Skin of body (tissue), 2 donors: ENCODE data around the gene CD8A. TPM values are rescaled to one million over a fixed set of nuclear protein-coding genes. Genes with fewer than 3 reads are reported as not detected.
"Not testable (repeated sequence)": the region's sequence is repeated elsewhere in the genome, so short reads cannot be mapped to it uniquely, and the experiment has no call there.

Experiments
- DNase-seq: peaks from one replicate; lab custom pipeline; 2025; lab: John Stamatoyannopoulos, UW
- total RNA-seq: library from RNA; depleted of rRNA; stranded (reverse); fragments of >200 nt; gene quantifications from one replicate; pipeline ENCODE4 v1.2.3, GENCODE V29; 2014

The CD8A gene
- total RNA-seq: not detected

DNA sequence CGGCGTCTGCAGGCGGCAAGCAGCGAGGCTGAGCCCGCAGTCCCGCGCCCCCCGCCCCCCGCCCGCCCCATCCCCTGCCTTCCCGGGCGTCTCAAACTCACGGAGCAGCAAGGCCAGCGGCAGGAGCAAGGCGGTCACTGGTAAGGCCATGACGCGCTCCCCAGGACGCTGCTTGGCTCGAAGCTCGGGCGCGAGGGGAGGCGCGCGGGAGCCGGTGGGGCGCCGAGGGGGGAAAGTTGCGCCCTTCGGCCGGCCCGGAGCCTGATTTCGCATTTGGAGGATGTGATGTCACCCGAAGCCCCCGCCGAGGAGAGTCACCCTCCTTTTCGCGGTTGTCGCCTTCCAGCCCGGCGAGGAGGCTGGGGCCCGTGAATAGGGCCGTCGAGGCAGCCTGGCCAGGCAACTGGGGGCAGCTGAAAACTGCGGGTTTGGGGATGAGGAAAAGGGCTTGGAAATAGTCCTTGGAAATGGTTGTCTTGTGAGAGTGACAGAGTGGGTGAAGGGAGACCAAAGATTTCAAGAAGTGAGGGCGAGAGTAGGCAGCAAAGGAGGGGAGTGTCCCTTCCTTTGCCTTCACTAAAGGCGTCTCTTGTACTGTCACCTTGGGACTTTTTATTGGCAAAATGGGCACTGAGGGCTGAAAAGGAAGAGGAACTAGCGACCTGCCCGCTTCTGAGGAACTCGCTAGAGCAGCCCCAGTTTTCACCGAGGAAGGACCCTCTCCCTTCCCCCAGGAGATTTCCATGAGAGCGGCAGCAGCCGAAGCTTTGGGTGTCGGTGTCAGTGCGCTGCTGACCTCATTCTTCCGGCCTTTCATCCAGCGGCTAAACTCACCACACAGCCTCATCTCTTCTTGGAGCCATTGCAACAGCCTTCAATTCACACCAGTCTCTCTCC is at the start of gene CD8A:
Gene CD8A (minus strand): TSS at position 238 of the 897 bp plus-strand sequence. CDS start 88 bp downstream, at position 150.
- no peak for DNase-seq

- DNase-seq: not testable (repeated sequence)
These were observed 49.3 kb upstream of the CD8A start for GRCh38 chr2:86839871-86840548.

DNA sequence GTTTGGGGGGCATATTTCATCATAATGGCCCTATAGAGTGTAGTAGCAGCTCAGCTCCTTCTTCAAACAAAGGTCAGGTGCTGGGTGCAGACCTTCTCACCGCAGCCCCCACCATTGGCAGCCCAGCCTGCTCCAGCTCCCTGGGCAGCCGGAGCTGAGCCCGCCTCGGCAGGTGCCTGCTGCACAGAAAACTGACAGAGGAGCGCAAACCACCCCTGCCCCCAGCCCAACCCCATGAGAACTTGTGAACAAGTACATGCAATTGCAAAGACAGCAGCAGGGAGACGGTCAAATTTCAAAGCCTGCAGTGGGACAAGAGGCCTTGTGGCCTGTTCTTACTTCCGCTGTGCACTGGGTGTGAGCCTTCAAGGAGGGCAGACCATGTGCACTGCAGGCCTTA is 48.7 kb upstream of the CD8A start:
- DNase-seq: not testable (repeated sequence)

DNA sequence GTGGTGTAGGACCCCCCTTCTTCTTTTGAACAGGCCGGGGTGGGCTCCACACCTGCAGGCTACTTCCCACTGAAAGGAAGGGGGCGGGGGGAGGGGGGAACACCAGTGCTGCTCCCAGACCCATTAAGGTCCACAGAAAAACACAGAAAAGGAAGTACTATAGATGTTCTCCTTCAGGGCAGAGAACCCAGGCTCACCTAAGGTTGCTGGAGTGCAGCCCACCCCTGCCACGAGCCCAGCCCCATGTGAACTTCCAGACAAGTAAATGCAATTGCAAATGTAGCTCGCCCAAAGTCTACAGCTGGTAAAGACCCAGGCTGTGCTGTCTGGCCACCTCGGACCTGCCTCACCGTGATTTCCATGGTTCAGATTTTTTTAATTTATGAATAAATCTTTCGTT is 47.0 kb upstream of the CD8A start:
- not testable (repeated sequence) for DNase-seq

DNA sequence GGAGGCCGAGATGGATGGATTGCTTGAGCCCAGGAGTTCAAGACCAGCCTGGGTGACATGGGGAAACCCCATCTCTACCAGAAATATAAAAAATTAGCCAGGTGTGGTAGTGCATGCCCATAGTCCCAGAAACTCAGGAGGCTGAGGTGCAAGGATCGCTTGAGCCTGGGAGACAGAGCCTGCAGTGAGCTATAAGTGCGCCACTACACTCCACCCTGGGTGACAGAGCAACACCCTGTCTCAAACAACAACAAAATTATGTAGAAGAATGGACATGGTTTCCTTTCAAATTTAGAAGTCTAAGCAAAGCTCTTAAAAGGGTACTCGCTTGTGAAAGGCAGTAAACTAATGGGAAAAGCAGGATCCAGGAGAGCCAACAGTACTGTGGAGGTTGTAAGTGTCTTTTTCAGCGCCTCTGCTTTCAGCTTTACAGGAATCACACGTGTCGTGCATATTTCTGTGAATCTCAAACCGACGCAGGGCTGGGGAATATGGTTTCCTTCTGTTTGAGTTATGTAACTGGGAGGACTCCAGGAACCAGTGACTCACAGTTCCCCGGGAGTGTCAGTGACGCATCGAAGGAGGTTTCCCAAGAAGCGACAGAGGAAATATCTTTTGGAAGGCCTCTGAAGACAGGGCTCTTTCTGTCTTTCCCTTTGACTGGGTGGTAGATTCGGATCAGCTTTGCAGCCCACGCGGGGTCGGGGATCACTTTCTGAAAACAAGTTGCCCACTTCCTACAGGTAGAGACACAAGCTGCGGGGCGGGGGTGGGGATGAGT is 46.4 kb upstream of the CD8A start:
- peak; percentile 79 for DNase-seq

DNA sequence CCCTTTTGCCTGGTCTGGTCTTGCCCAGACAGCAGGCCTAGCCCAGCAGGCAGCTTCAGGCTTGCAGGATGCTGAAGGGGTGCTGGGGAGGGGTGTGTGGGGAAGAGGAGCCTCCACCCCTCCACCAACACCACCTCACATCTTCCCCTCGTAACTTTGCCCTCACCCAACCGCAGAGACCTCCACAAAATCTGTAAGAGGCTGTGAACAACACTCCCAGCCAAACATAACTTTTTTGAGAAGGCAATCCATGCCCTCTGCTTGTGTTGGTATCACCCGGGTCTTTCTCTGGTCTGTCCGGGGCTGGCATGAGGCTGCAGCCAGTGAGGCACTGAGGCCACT is 44.8 kb upstream of the CD8A start:
- DNase-seq: not testable (repeated sequence)

GRCh38 chr2:86833315-86833714 is 42.6 kb upstream of the CD8A start:
- no peak for DNase-seq

GRCh38 chr2:86832334-86833096 is 41.8 kb upstream of the CD8A start:
- no peak for DNase-seq

DNA sequence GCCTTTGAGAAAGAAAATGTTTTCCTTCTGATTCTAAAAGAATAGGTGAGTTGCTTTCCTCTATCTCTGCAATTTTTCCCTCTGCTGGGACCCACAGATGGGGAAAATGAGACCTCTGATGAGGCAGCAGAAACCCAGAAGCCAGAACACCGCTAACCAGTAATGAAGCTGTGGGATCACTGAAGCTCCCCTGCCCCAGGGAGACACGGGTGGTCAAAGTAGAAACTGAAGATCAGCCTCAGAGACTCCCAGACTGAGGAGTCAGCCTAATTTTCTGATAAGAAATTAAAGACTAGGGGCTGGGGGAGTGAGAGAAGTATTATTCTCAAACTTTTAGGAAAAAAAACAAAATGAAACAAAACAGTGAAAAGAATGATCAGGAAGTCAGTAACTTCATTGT is 40.8 kb upstream of the CD8A start:
- no peak for DNase-seq

DNA sequence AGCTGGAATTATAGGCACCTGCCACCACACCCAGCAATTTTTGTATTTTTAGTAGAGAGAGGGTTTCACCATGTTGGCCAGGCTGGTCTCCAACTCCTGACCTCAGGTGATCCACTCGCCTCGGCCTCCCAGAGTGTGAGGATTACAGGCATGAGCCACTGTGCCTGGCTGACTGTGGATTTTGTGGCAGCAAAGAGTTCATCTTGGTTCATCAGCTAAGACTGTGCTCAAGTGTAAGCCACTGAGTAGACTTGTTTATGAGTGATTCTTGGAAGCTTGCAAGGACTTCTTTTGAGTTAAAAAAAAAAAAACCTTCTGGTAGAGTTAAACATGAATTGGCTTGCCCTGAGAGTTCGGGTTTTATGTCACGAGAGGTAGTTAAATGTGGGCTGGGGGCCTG is 36.2 kb upstream of the CD8A start:
- DNase-seq: no peak

DNA sequence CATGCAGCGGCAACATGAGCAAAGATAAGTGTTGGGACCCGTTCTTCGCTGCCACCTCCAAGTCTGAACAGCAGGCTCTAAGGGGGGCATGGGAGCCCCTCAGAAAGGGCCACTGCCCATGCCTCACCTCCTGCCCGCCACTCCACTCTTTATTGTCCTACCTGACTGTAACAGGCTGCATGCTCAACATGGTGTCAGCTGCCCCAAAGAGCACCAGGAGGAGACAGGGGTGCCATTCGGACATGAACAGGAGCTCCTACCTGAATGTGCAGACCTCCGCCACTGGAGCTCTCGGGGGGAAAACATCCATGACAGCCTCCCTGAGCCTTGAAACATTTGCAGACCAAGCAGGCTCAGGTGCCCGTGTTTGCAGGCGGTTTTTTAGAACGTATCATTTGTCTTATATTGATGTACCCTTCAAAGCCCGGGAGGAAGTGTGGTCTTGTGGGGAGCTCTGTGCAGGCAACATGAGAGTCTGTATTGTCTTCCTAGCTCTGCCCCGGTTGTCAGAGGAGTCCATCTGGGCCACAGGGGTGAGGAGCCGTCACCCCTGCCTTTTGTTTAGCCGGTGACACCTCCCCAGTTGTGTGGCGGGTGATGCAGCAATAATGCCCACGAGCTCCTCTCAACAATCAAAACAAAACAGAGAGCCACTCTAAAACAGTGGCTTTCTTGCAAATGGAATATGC is 35.1 kb upstream of the CD8A start:
- no peak for DNase-seq

DNA sequence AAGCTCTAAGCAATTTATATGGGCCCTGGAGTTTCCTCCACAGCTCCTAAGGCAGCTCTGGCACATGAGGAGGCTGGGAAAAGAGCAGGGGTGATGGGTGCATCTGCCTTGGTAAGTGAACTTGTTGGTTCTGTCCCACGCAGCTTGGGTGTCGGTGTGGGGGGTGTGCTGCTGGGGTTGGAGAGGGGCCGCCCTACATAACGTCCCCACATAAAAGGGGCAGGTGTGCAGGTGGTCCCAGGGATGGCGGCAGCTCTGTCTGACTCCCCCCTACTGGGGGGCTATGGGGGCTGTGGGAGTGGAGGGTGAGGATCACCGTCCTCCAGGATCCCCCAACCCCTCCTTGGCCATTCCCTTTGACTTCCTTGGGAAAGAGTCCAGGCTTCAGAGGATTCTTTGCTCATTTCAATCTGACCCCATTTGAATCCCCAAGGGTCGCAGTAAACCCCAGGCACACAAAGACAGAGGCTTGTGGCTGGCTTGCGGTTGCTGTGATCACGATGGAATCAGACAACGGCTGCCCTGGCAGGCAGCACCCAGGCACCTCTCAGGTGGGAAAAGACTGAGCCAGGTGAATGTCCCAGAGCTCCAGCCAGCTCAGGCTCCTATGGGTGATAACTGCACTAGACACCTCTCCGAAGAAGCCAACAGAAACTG is 34.5 kb upstream of the CD8A start:
- no peak for DNase-seq

GRCh38 chr2:86822668-86823345 is 32.1 kb upstream of the CD8A start:
- DNase-seq: no peak

GRCh38 chr2:86821842-86822241 is 31.1 kb upstream of the CD8A start:
- DNase-seq: no peak

GRCh38 chr2:86821306-86821705 is 30.6 kb upstream of the CD8A start:
- DNase-seq: no peak

GRCh38 chr2:86818957-86819356 is 28.2 kb upstream of the CD8A start:
- DNase-seq: no peak

GRCh38 chr2:86818114-86818801 is 27.5 kb upstream of the CD8A start:
- DNase-seq: no peak

GRCh38 chr2:86815611-86816010 is 24.9 kb upstream of the CD8A start:
- DNase-seq: no peak
